ENCODE measurements around the gene SPON1. TPM values are rescaled to one million over a fixed set of nuclear protein-coding genes. Genes with fewer than 3 reads are reported as not detected.

Gene SPON1
- total and polyA plus RNA-seq, 2 of the 8 experiments (the other 6 are each of a cell fraction or from before 2014, with no cell fraction given): 1.5 to 5.4 TPM

DNA sequence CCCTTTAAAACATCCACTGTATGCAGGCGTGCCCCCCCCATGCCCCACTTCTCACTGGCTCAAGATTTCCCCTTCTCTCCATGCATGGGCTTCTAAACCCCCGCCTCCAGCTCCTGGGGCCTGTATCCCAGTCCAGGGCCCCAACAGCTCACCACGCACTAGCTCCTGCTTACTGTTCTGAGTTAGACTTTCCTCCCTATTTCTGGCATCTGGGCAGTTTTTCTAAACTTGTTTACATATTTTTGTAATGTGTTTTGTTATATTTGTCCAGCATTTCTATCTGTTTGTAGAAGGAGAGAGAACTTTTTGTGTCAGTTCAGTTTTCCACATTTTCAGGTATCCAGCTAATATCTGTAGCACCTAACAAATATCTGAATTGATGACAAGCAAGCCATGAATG, 178.5 kb downstream of the SPON1 start:
- DNase-seq (ENCODE audit: low read depth in 1 of 2, low spot score in 2 of 2) (no peak), FAIRE-seq (no peak)
- no peak overlapping the region for H2BK12ac ChIP-seq (ENCODE audit: low read depth, low read length)
- peaks cover 0 to 2% (median 0%) of the 10 kb centered on the region in 4 experiments; a peak in 1 of 7 replicates for H3K27me3 ChIP-seq (replicated peaks in 1 of 4; ENCODE audit: control insufficient read depth in 3 of 4, extremely low read depth in 1 of 4, insufficient read depth in 3 of 4, low read length in 3 of 4)
- H4K20me1 ChIP-seq (replicated peaks in 1 of 2; ENCODE audit: control insufficient read depth in 1 of 2, insufficient read depth in 2 of 2, low read length in 2 of 2): no peaks in the 10 kb centered on the region
- 87% methylated on average over 3 of the region's 3 CpGs; no CpG with 5 or more reads in 1 of the 2 experiments for WGBS, 2 experiments (ENCODE audit: extremely low coverage in 1 of 2, insufficient coverage in 1 of 2, insufficient read length in 1 of 2, insufficient replicate concordance in 2 of 2, low coverage in 1 of 2, low lambda C conversion rate in 2 of 2, missing lambda C conversion rate in 1 of 2)
- no peak overlapping the region for H3K14ac ChIP-seq (ENCODE audit: insufficient read length)
- H3K4me1 ChIP-seq (replicated peaks in 1 of 4; ENCODE audit: control insufficient read depth in 3 of 4, insufficient read depth in 4 of 4, low read length in 3 of 4): no peaks in the 10 kb centered on the region
- no peak overlapping the region for H2AFZ ChIP-seq (ENCODE audit: low read length)
- CTCF ChIA-PET (ENCODE audit: partially characterized antibody): interaction anchor here (0.9 to 1.4 kb wide), 3 partner anchors 10 to 98 kb away, joined by 3 to 4 read pairs (median 3); no protein-coding TSS in a partner anchor
- no peak for TF ChIP-seq KDM4A (IDR thresholded peaks at IDR 0.05; ENCODE audit: low read depth, low read length, severe bottlenecking)
- no peaks in the 10 kb centered on the region for H3K79me2 ChIP-seq (ENCODE audit: control insufficient read depth in 1 of 2, insufficient read depth in 2 of 2, low read length in 2 of 2)
- H2BK120ac ChIP-seq (replicated peaks; ENCODE audit: low read depth, low read length): no peak overlapping the region
- H3K18ac ChIP-seq (ENCODE audit: extremely low read depth, low read length): no peak overlapping the region
- H3K23ac ChIP-seq (ENCODE audit: insufficient read length): no peak overlapping the region
- H3K4me3 ChIP-seq (ENCODE audit: extremely low read depth in 1 of 4, insufficient read depth in 2 of 4, low read depth in 3 of 4, low read length in 4 of 4): no peak overlapping the region
- no peak overlapping the region for H4K5ac ChIP-seq (ENCODE audit: insufficient read length, low read depth, low read length)
- no peak overlapping the region for H2BK15ac ChIP-seq (ENCODE audit: low read length)
- no peak overlapping the region for H2BK20ac ChIP-seq (ENCODE audit: low read length)
- no peak overlapping the region for H4K91ac ChIP-seq (replicated peaks; ENCODE audit: insufficient read length, low read length)
- H3K36me3 ChIP-seq (ENCODE audit: control insufficient read depth in 2 of 4, insufficient read depth in 4 of 4, low read length in 3 of 4): no peaks in the 10 kb centered on the region
- no peak overlapping the region for H2AK5ac ChIP-seq (ENCODE audit: low read depth, low read length)
- no peak overlapping the region for H3K56ac ChIP-seq (replicated peaks; ENCODE audit: insufficient read length, low read depth, low read length)
- H4K8ac ChIP-seq (ENCODE audit: extremely low read depth, insufficient read depth, low read length): no peak overlapping the region
- no peaks in the 10 kb centered on the region for H3K23me2 ChIP-seq (ENCODE audit: low read depth, low read length)
- H3K4ac ChIP-seq (replicated peaks; ENCODE audit: insufficient read length, low read depth, low read length): no peak overlapping the region
- no peak overlapping the region for H3K27ac ChIP-seq (ENCODE audit: low read depth, low read length)
- H2BK5ac ChIP-seq (ENCODE audit: low read depth, low read length): no peak overlapping the region
- POLR2A ChIA-PET (ENCODE audit: partially characterized antibody): no interaction called here
- no peak overlapping the region for H3K9ac ChIP-seq (replicated peaks in 1 of 4; ENCODE audit: extremely low read depth in 1 of 4, low read depth in 3 of 4, low read length in 3 of 4)
- H3K4me2 ChIP-seq (ENCODE audit: insufficient read depth in 1 of 2, low read depth in 2 of 2, low read length in 2 of 2): no peak overlapping the region
- H3K79me1 ChIP-seq (ENCODE audit: low read depth, low read length): no peaks in the 10 kb centered on the region
- no peaks in the 10 kb centered on the region for H3K9me3 ChIP-seq (ENCODE audit: insufficient read depth in 2 of 2, low read depth in 1 of 2, low read length in 1 of 2)
